HCT116 (cell line): ENCODE data around the gene SNX25.

Experiments used
- CBX3 ChIP-seq: IDR thresholded peaks from 2 replicates; pipeline ENCODE4 v1.6.1; 2012; ENCODE audit warnings: low read depth
- CEBPB ChIP-seq: IDR thresholded peaks from 2 replicates; pipeline ENCODE4 v1.6.1; 2012; ENCODE audit warnings: low read depth
- CTCF ChIP-seq, 3 experiments: fragments of 200-600 bp in 1 of 3; sonication (generic) in 1 of 3; IDR thresholded peaks in 2 of 3; conservative IDR thresholded peaks in 1 of 3; 2 replicates each; pipeline ENCODE4 v1.5.1; 2012 to 2017; ENCODE audit warnings: low read depth in 2 of 3, low read length in 2 of 3, antibody characterized with exemption in 1 of 3, borderline replicate concordance in 1 of 3, control low read depth in 1 of 3, mild to moderate bottlenecking in 1 of 3, mixed read lengths in 1 of 3, mixed run types in 1 of 3, moderate library complexity in 1 of 3; ENCODE audit not compliant: insufficient read depth in 1 of 3
- EZH2 ChIP-seq: fragments of 200-600 bp; sonication (generic); IDR thresholded peaks from 2 replicates; pipeline ENCODE4 v1.6.1; 2017; ENCODE audit warnings: antibody characterized with exemption, mixed run types
- EZH2phosphoT487 ChIP-seq: fragments of 200-600 bp; IDR thresholded peaks from 2 replicates; pipeline ENCODE4 v1.6.1; 2018; ENCODE audit warnings: antibody characterized with exemption, borderline replicate concordance
- POLR2A ChIP-seq: IDR thresholded peaks from 2 replicates; pipeline ENCODE4 v1.7.0; 2011; ENCODE audit warnings: borderline replicate concordance; ENCODE audit not compliant: insufficient read depth, insufficient read length; ENCODE audit errors: extremely low read depth
- RAD21 ChIP-seq: IDR thresholded peaks from 2 replicates; pipeline ENCODE4 v1.6.1; 2012; ENCODE audit warnings: low read depth, mild to moderate bottlenecking
- ZNF274 ChIP-seq: fragments of 200-500 bp; sonication (Bioruptor generic); IDR thresholded peaks from 2 replicates; pipeline ENCODE4 v1.6.1; 2014; ENCODE audit warnings: mild to moderate bottlenecking, low read depth, low read length, inconsistent platforms
- TF ChIP-seq, protein P1 (sequence below): IDR thresholded peaks from 2 replicates; pipeline ENCODE4 v1.6.1; 2012

DNA sequence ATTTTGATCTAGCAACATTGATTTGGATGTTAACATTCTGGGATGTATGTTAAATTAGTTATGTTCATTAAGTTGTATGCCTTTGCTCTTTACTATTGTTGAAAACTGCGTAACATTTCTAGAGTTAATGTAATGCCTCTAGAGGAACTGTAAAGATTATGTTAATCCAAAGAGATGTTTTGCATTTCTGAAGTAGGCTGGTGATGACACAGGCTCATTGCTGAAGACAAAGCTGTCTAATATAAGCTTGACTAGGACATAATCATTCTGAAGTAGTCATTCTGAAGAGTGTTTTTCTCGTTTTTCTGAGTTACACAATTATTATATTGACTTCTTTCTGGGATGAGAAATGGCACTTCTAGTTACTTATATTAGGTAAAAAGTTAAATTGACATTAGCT lies 113.4 kb downstream of the SNX25 start:
- TF ChIP-seq CTCF (IDR thresholded peaks at IDR 0.05 in 2 of 3, conservative IDR thresholded peaks at IDR 0.05 in 1 of 3; ENCODE audit: borderline replicate concordance in 1 of 3, insufficient read depth in 1 of 3, low read depth in 2 of 3, low read length in 2 of 3) (no peak), EZH2 (no peak), EZH2phosphoT487 (no peak), POLR2A (no peak), RAD21 (no peak), CEBPB (no peak), CBX3 (no peak), ZNF274 (no peak)
- TF ChIP-seq, protein P1, sequence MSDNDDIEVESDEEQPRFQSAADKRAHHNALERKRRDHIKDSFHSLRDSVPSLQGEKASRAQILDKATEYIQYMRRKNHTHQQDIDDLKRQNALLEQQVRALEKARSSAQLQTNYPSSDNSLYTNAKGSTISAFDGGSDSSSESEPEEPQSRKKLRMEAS, result no peak
